A549 (cell line): ENCODE results near the gene CPNE4. TPM values are rescaled to one million over a fixed set of nuclear protein-coding genes. Genes with fewer than 3 reads are reported as not detected.

Source experiments
- ATAC-seq, 2 experiments: fragments of 200-7000 bp in 1 of 2; fragments of >200 bp in 1 of 2; cut with Nextera tagmentation in 1 of 2; cut with Tn5 transposase in 1 of 2; 3 replicates each; pipeline versions ENCODE4 v1.8.0 to v1.9.1; 2018 to 2020; ENCODE audit warnings: mild to moderate bottlenecking in 1 of 2, moderate library complexity in 1 of 2
- CTCF ChIA-PET: fragments of 300-600 bp; sonication (Branson Sonifier 250); formaldehyde crosslinking; extraction: SDS; loops from one replicate; lab custom pipeline; 2021; ENCODE audit warnings: antibody characterized with exemption, inconsistent platforms; lab: Yijun Ruan, JAX
- POLR2A ChIA-PET: fragments of 350-600 bp; formaldehyde crosslinking; extraction: SDS; loops from one replicate; lab custom pipeline; 2021; ENCODE audit warnings: antibody characterized with exemption, inconsistent platforms; lab: Yijun Ruan, JAX
- DNase-seq, 2 experiments: peaks; one replicate each; pipeline versions ENCODE4 v3.0.0 to v3.0.0-alpha.2; 2011 to 2016; ENCODE audit warnings: low read depth in 1 of 2, low spot score in 1 of 2
- FAIRE-seq: peaks from 2 replicates; lab custom pipeline; 2011; peaks lifted over from hg19 to GRCh38; lab: Jason Lieb, UNC
- H3K27ac ChIP-seq, 2 experiments: fragments of >200 bp; sonication (Bioruptor Twin); formaldehyde crosslinking; 3 replicates each; pipeline ENCODE4 v1.5.1; 2016 to 2017
- H3K4me1 ChIP-seq: fragments of >200 bp; sonication (Bioruptor Twin); formaldehyde crosslinking; 3 replicates; pipeline ENCODE4 v1.6.1; 2016
- H3K4me2 ChIP-seq: fragments of >200 bp; sonication (Bioruptor Twin); formaldehyde crosslinking; 3 replicates; pipeline ENCODE4 v1.6.1; 2016
- H3K4me3 ChIP-seq: fragments of >200 bp; sonication (Bioruptor Twin); formaldehyde crosslinking; 3 replicates; pipeline ENCODE4 v1.5.1; 2016
- H3K9me3 ChIP-seq: fragments of >200 bp; sonication (Bioruptor Twin); formaldehyde crosslinking; 3 replicates; pipeline ENCODE4 v1.6.1; 2016
- BHLHE40 ChIP-seq: IDR thresholded peaks from 2 replicates; pipeline ENCODE4 v1.6.1; 2012; ENCODE audit warnings: low read depth, low read length, inconsistent platforms
- CBX8 ChIP-seq: fragments of 200-600 bp; sonication (generic); IDR thresholded peaks from 2 replicates; pipeline ENCODE4 v1.6.1; 2016
- CHD2 ChIP-seq: fragments of 150-350 bp; IDR thresholded peaks from 2 replicates; pipeline ENCODE4 v1.6.1; 2014; ENCODE audit warnings: low read length; ENCODE audit not compliant: partially characterized antibody
- EP300 ChIP-seq, 2 experiments: fragments of >200 bp; sonication (Bioruptor Twin); formaldehyde crosslinking; IDR thresholded peaks; 2 replicates in 1 of 2; 3 replicates in 1 of 2; pipeline ENCODE4 v1.6.1; 2016 to 2017
- FOSB ChIP-seq: fragments of 250-450 bp; sonication (Bioruptor Pico); IDR thresholded peaks from 2 replicates; pipeline ENCODE4 v1.5.0; 2020; ENCODE audit warnings: mild to moderate bottlenecking, moderate library complexity
- FOSL2 ChIP-seq, 2 experiments: fragments of 450-650 bp in 1 of 2; fragments of >200 bp in 1 of 2; sonication (Bioruptor Twin) in 1 of 2; formaldehyde crosslinking; IDR thresholded peaks; 2 replicates each; pipeline versions ENCODE4 v1.5.0 to v1.6.1; 2016 to 2020; ENCODE audit warnings: mild to moderate bottlenecking in 1 of 2, moderate library complexity in 1 of 2
- FOXS1 ChIP-seq: fragments of 250-450 bp; sonication (Bioruptor Pico); IDR thresholded peaks from 2 replicates; pipeline ENCODE4 v1.5.0; 2020; ENCODE audit warnings: mild to moderate bottlenecking, moderate library complexity
- GATA3 ChIP-seq: IDR thresholded peaks from 2 replicates; pipeline ENCODE4 v1.6.1; 2012; ENCODE audit warnings: borderline replicate concordance
- HDAC2 ChIP-seq: fragments of 200-600 bp; sonication (generic); IDR thresholded peaks from 2 replicates; pipeline ENCODE4 v1.6.1; 2016
- HOXA7 ChIP-seq: fragments of 250-450 bp; sonication (Bioruptor Pico); IDR thresholded peaks from 2 replicates; pipeline ENCODE4 v1.5.0; 2020; ENCODE audit warnings: mild to moderate bottlenecking, moderate library complexity
- HOXB5 ChIP-seq: fragments of 250-450 bp; sonication (Bioruptor Pico); IDR thresholded peaks from 2 replicates; pipeline ENCODE4 v1.5.0; 2020; ENCODE audit warnings: mild to moderate bottlenecking, moderate library complexity
- JUN ChIP-seq, 2 experiments: fragments of >200 bp; sonication (Bioruptor Twin); formaldehyde crosslinking; IDR thresholded peaks; 2 replicates in 1 of 2; 3 replicates in 1 of 2; pipeline ENCODE4 v1.6.1; 2016 to 2017
- JUNB ChIP-seq: fragments of >200 bp; sonication (Bioruptor Twin); formaldehyde crosslinking; IDR thresholded peaks from 2 replicates; pipeline ENCODE4 v1.6.1; 2016
- KDM1A ChIP-seq: fragments of 200-600 bp; sonication (generic); IDR thresholded peaks from 2 replicates; pipeline ENCODE4 v1.6.1; 2016; ENCODE audit warnings: low read depth, mild to moderate bottlenecking
- MAZ ChIP-seq: fragments of 150-350 bp; IDR thresholded peaks from 2 replicates; pipeline ENCODE4 v1.6.1; 2014; ENCODE audit warnings: antibody characterized with exemption, low read depth, low read length, borderline replicate concordance
- NFE2L2 ChIP-seq: fragments of 150-350 bp; conservative IDR thresholded peaks from 2 replicates; pipeline ENCODE4 v1.6.1; 2014; ENCODE audit warnings: low read length
- NPAS2 ChIP-seq: fragments of 250-450 bp; sonication (Bioruptor Pico); IDR thresholded peaks from 2 replicates; pipeline ENCODE4 v1.8.0; 2022; ENCODE audit warnings: mild to moderate bottlenecking, moderate library complexity, borderline replicate concordance
- POLR2AphosphoS2 ChIP-seq: conservative IDR thresholded peaks from 2 replicates; pipeline ENCODE4 v1.6.1; 2012; ENCODE audit warnings: low read length, improper control_type of control experiment, inconsistent platforms
- RCOR1 ChIP-seq: fragments of 150-350 bp; IDR thresholded peaks from 2 replicates; pipeline ENCODE4 v1.6.1; 2014; ENCODE audit warnings: antibody characterized with exemption, low read length, low read depth
- SMC3 ChIP-seq: fragments of >200 bp; sonication (Bioruptor Twin); formaldehyde crosslinking; IDR thresholded peaks from 3 replicates; pipeline ENCODE4 v1.6.1; 2018; ENCODE audit warnings: inconsistent platforms
- SREBF2 ChIP-seq: fragments of 450-650 bp; IDR thresholded peaks from 2 replicates; pipeline ENCODE4 v1.6.1; 2014; ENCODE audit warnings: mild to moderate bottlenecking, moderate library complexity
- ZC3H11A ChIP-seq: fragments of 450-650 bp; IDR thresholded peaks from 2 replicates; pipeline ENCODE4 v1.6.1; 2014; ENCODE audit warnings: antibody characterized with exemption, mild to moderate bottlenecking
- ZSCAN20 ChIP-seq: fragments of 250-450 bp; sonication (Bioruptor Pico); IDR thresholded peaks from 2 replicates; pipeline ENCODE4 v1.8.0; 2022; ENCODE audit warnings: mild to moderate bottlenecking, moderate library complexity
- WGBS: methylation state at CpG from one replicate; pipeline ENCODE4 v1.1.6; 2017; ENCODE audit errors: missing lambda C conversion rate; 5-methylcytosine and 5-hydroxymethylcytosine counted together
- polyA plus RNA-seq, 4 experiments: library from polyadenylated mRNA; depleted of rRNA in 3 of 4; stranded (reverse); fragments of >200 nt; fragmentation: RNase III in 1 of 4; extraction: RNeasy Plus Mini Kit Qiagen cat#74134 plus additional on column Dnase treatment in 1 of 4; gene quantifications; 2 replicates in 3 of 4; 3 replicates in 1 of 4; pipeline ENCODE4 v1.2.3, GENCODE V29; 2011 to 2017
- TF ChIP-seq, protein P1 (sequence below): fragments of >200 bp; sonication (Bioruptor Twin); formaldehyde crosslinking; IDR thresholded peaks from 2 replicates; pipeline ENCODE4 v1.6.1; 2016
- TF ChIP-seq, protein P2 (sequence below): fragments of 150-350 bp; IDR thresholded peaks from 2 replicates; pipeline ENCODE4 v1.6.1; 2014; ENCODE audit warnings: low read depth, mild to moderate bottlenecking, low read length
- TF ChIP-seq, protein P3 (sequence below): IDR thresholded peaks from 2 replicates; pipeline ENCODE4 v1.6.1; 2012

CPNE4 gene
- polyA plus RNA-seq, 2 of the 4 experiments (the other 2 are of a cell fraction) = 3.6 to 8.7 TPM

DNA sequence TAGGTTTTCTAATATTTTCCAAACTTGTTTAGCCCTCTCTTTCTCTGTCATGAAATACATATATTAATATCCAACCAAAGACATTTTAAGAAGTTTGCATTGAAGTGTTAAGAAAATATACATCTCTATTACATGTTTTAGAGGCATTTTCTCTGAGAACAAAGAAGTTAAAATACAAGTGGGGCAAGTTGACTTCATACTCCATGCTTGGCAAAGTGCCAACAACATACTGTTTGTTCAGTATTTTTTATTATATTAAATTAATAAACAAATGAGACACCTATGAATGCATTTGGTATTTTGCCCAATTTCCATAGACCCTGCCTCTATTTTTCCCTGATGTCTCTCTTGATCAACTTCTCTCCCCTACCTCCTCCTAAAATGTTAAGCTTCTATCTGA is 299.3 kb downstream of the CPNE4 start (continued):
- TF ChIP-seq NPAS2 (CRISPR knock-in tag) (no peak), HOXB5 (CRISPR knock-in tag) (no peak)

DNA sequence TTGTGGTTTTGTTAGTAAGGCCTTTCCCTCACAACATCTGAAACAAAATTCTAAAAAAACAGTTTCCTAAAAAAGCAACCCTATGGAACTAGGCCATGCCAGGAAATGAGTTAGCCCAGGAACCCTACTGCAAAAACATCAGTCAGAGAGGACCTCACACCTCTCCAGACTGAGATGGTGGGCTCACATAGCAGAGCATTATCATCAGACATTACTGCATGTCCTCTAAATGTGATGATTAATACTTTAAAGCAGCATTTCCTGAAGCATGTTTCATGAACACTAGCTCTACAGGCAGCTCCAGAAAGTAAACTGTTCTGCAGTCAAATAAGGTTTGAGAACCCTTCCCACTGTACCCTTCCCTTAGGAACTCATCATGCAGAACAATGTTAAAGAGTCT is 299.7 kb downstream of the CPNE4 start:
- no peak overlapping the region for H3K27ac ChIP-seq
- H3K4me3 ChIP-seq = no peak overlapping the region
- no peak for FAIRE-seq
- no peak for DNase-seq
- peaks cover under 1% of the 10 kb centered on the region; the same call in 2 of the 3 replicates for H3K4me1 ChIP-seq
- H3K9me3 ChIP-seq = no peaks in the 10 kb centered on the region
- CTCF ChIA-PET = no interaction called here
- TF ChIP-seq, protein P1, sequence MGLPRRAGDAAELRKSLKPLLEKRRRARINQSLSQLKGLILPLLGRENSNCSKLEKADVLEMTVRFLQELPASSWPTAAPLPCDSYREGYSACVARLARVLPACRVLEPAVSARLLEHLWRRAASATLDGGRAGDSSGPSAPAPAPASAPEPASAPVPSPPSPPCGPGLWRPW = no peak
- TF ChIP-seq MAZ = no peak
- TF ChIP-seq NFE2L2 = no peak
- TF ChIP-seq BHLHE40 = no peak
- TF ChIP-seq, protein P2, sequence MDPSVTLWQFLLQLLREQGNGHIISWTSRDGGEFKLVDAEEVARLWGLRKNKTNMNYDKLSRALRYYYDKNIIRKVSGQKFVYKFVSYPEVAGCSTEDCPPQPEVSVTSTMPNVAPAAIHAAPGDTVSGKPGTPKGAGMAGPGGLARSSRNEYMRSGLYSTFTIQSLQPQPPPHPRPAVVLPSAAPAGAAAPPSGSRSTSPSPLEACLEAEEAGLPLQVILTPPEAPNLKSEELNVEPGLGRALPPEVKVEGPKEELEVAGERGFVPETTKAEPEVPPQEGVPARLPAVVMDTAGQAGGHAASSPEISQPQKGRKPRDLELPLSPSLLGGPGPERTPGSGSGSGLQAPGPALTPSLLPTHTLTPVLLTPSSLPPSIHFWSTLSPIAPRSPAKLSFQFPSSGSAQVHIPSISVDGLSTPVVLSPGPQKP = no peak
- no peak for TF ChIP-seq JUN (IDR thresholded peaks at IDR 0.05)
- TF ChIP-seq, protein P3, sequence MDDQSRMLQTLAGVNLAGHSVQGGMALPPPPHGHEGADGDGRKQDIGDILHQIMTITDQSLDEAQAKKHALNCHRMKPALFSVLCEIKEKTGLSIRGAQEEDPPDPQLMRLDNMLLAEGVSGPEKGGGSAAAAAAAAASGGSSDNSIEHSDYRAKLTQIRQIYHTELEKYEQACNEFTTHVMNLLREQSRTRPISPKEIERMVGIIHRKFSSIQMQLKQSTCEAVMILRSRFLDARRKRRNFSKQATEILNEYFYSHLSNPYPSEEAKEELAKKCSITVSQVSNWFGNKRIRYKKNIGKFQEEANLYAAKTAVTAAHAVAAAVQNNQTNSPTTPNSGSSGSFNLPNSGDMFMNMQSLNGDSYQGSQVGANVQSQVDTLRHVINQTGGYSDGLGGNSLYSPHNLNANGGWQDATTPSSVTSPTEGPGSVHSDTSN = no peak
- TF ChIP-seq KDM1A = no peak
- no peak for TF ChIP-seq CHD2
- no peak for TF ChIP-seq POLR2AphosphoS2
- no peak for TF ChIP-seq RCOR1
- no peak for TF ChIP-seq EP300 (IDR thresholded peaks at IDR 0.05)
- TF ChIP-seq SMC3 = no peak
- no peak for TF ChIP-seq SREBF2
- TF ChIP-seq HOXB5 (CRISPR knock-in tag) = no peak
- TF ChIP-seq GATA3 = no peak
- TF ChIP-seq FOSL2 (IDR thresholded peaks at IDR 0.05) = no peak
- TF ChIP-seq FOSL2 (CRISPR knock-in tag; IDR thresholded peaks at IDR 0.05) = no peak
- ATAC-seq = no peak
- POLR2A ChIA-PET = no interaction called here
- H3K4me2 ChIP-seq = no peak overlapping the region

DNA sequence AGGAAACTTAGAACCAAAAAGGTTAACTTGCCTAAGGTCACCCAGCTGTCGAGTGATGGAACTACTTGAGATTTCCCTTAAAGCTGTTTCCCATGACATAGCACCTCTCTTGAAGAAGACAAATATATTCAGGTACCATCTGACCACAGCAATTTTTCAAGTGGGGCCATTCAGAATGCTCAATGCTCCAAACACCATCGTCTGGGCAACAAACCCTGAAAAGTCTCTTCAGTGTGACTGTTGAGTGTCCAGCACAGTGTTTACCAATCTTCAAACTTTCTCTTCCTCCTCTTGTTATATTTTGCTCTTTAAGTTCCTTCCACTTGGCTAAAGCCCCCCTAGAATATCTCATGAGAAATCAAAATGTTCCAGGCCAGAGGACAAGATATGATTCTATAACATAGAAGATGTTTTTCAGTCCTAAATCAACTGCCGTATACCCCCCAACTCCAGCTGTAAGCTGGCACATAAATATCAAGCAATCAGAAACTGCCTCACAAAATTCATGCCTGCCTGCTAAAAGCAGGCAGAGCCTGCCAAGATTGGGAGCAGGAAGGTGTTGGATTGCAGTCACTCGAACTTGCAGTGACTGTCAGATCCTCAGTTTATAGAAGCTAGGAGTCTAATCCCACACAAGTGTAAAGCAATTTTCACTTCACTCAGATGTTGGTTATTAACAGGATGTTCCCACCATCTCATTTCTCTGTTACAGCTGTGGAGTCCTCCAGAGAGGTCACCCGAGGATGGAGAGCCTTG is 301.6 kb downstream of the CPNE4 start:
- Histone ChIP-seq H3K4me3 (no peak overlapping the region), H3K4me1 (peaks cover 16% of the 10 kb centered on the region), H3K9me3 (no peaks in the 10 kb centered on the region), H3K4me2 (no peak overlapping the region), H3K27ac (no peak overlapping the region)
- WGBS = 76% methylated on average over 5 of the region's 5 CpGs
- ATAC-seq (no peak), DNase-seq (no peak), FAIRE-seq (no peak)
- ChIA-PET CTCF (no interaction called here), POLR2A (no interaction called here)
- TF ChIP-seq FOXS1 (CRISPR knock-in tag) (no peak), ZC3H11A (no peak), CBX8 (no peak), FOSB (CRISPR knock-in tag) (no peak), HDAC2 (no peak), HOXA7 (CRISPR knock-in tag) (no peak), ZSCAN20 (CRISPR knock-in tag) (no peak), POLR2AphosphoS2 (no peak), JUNB (no peak)
